HG03135 (cell line): Measurements from ENCODE around the gene IQCC.

ENCODE experiments used
- ATAC-seq: cut with Tn5 transposase; IDR thresholded peaks from one replicate; pipeline ENCODE4 v1.9.1; 2021; ENCODE audit warnings: mild to moderate bottlenecking, moderate library complexity; ENCODE audit not compliant: unreplicated experiment

The IQCC gene

GRCh38 chr1:32255072-32256071, 49.9 kb downstream of the IQCC start:
- no peak for ATAC-seq

- no peak for ATAC-seq
Observed at GRCh38 chr1:32256473-32257226, 51.2 kb downstream of the IQCC start.

GRCh38 chr1:32257227-32257508, 51.7 kb downstream of the IQCC start:
- no peak for ATAC-seq
